ENCODE results near the gene SPTBN4.

The SPTBN4 gene

DNA sequence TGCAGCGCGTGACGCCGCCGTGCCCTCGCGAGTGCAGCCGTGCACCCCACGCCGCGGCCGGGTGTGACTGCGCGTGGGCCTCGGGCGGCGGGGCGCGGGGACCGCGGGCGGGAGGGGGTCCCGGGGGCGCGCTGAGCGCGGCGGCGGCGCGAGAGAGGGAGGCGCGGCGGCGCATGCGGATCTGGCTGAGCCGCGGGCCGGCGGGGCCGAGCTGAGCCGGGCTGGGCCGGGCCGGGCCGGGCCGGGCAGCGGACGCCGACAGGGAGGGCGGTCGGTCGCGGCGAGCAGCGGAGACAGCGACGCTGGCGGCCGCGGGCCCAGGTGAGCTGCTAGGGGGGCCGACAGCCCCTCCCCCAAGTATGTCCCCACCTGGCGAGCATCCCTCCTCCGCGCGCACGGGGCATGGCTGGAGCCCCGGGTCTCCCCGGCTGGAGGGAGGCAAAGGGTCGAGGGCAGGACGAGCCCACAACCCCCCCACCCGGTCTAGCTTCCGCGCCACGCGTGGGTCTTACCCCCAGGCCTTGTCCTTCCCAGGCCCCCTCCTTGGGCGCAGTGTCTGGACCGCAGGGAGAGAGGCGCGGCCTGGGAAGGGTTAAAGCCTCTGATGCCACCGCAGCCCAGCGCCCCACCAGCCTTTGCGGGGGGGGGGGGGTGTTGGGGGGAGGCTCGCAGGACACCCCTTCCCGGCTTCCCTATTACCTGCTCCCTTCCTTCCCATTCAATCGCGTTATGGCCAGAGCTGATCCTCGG is at the start of gene SPTBN4:
Gene SPTBN4, plus strand, starts transcription at position 17 of the 750 bp plus-strand sequence. CDS start 5,621 bp downstream, outside the sequence.
- H3K27ac Mint-ChIP-seq = peak within 1 kb of the TSS; percentile 97
- H3K36me3 Mint-ChIP-seq = no peaks in the 10 kb centered on the region
- no peaks in the 10 kb centered on the region for H3K9me3 Mint-ChIP-seq (ENCODE audit: low read depth)
- peaks cover 5% of the 10 kb centered on the region for H3K27me3 Mint-ChIP-seq
- peaks cover 25% of the 10 kb centered on the region for H3K4me1 Mint-ChIP-seq (ENCODE audit: low read depth)
- H3K4me3 Mint-ChIP-seq = peak within 1 kb of the TSS; percentile 90

DNA sequence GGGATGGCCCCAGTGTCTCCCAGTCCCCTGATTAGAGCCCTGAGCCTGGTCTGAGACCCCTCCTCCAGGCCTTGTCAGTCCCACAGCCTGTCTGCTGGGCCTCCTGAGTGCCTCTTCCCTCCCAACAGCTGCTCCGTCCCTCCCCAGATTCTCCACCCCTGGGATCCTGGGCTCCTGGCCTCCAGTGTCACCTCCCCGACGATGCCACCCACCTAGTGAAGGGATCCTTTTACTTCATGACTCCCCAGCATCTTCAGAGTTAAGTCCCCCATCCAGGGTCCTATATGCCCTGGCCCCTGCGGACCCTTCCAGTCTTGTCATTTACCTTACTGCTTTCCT is 49.2 kb upstream of the SPTBN4 start:
- Mint-ChIP-seq H3K27ac (no peak overlapping the region), H3K27me3 (no peaks in the 10 kb centered on the region), H3K4me3 (no peak overlapping the region), H3K4me1 (ENCODE audit: low read depth) (peaks cover 20% of the 10 kb centered on the region), H3K36me3 (no peaks in the 10 kb centered on the region), H3K9me3 (ENCODE audit: low read depth) (no peaks in the 10 kb centered on the region)

DNA sequence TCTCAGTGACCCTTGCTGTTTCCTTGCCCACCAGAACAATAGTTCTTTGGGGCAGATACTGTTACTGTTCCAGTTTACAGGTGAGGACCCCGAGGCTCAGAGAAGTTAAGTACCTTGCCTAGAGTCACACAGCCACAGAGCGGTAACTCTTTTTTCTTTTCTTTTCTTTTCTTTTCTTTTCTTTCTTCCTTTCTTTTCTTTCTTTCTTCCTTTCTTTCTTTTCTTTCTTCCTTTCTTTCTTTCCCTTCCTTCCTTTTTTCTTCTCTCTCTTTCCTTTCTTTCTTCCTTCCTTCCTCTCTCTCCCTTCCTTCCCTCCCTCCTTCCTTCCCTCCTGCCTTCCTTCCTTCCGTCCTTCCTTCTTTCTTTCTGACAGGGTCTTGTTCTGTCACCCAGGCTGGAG is 48.8 kb upstream of the SPTBN4 start:
- H3K27ac Mint-ChIP-seq = no peak overlapping the region
- peaks cover 20% of the 10 kb centered on the region for H3K4me1 Mint-ChIP-seq (ENCODE audit: low read depth)
- no peaks in the 10 kb centered on the region for H3K27me3 Mint-ChIP-seq
- no peaks in the 10 kb centered on the region for H3K9me3 Mint-ChIP-seq (ENCODE audit: low read depth)
- no peak overlapping the region for H3K4me3 Mint-ChIP-seq
- no peaks in the 10 kb centered on the region for H3K36me3 Mint-ChIP-seq

- Mint-ChIP-seq H3K4me3 (no peak overlapping the region), H3K36me3 (no peaks in the 10 kb centered on the region), H3K27me3 (no peaks in the 10 kb centered on the region), H3K27ac (no peak overlapping the region), H3K9me3 (ENCODE audit: low read depth) (no peaks in the 10 kb centered on the region), H3K4me1 (ENCODE audit: low read depth) (peaks cover 22% of the 10 kb centered on the region)
Measured at GRCh38 chr19:40419066-40419612, 47.7 kb upstream of the SPTBN4 start.

- no peaks in the 10 kb centered on the region for H3K9me3 Mint-ChIP-seq (ENCODE audit: low read depth)
- no peak overlapping the region for H3K27ac Mint-ChIP-seq
- H3K36me3 Mint-ChIP-seq = peaks cover 4% of the 10 kb centered on the region
- H3K27me3 Mint-ChIP-seq = no peaks in the 10 kb centered on the region
- H3K4me3 Mint-ChIP-seq = peak overlapping the region; percentile 68
- H3K4me1 Mint-ChIP-seq (ENCODE audit: low read depth) = peaks cover 27% of the 10 kb centered on the region
Measured at GRCh38 chr19:40419780-40420179, 47.0 kb upstream of the SPTBN4 start.

GRCh38 chr19:40420451-40420765 is 46.4 kb upstream of the SPTBN4 start:
- H3K4me3 Mint-ChIP-seq = peak overlapping the region; percentile 85
- peak overlapping the region; percentile 83 for H3K27ac Mint-ChIP-seq
- H3K36me3 Mint-ChIP-seq = peaks cover 5% of the 10 kb centered on the region
- H3K9me3 Mint-ChIP-seq (ENCODE audit: low read depth) = no peaks in the 10 kb centered on the region
- H3K27me3 Mint-ChIP-seq = no peaks in the 10 kb centered on the region
- peaks cover 28% of the 10 kb centered on the region for H3K4me1 Mint-ChIP-seq (ENCODE audit: low read depth)

GRCh38 chr19:40420766-40421765 is 45.7 kb upstream of the SPTBN4 start:
- peak overlapping the region; percentile 94 for H3K27ac Mint-ChIP-seq
- H3K4me1 Mint-ChIP-seq (ENCODE audit: low read depth) = peaks cover 30% of the 10 kb centered on the region
- H3K36me3 Mint-ChIP-seq = peaks cover 5% of the 10 kb centered on the region
- peak overlapping the region; percentile 85 for H3K4me3 Mint-ChIP-seq
- H3K27me3 Mint-ChIP-seq = no peaks in the 10 kb centered on the region
- no peaks in the 10 kb centered on the region for H3K9me3 Mint-ChIP-seq (ENCODE audit: low read depth)

- Mint-ChIP-seq H3K9me3 (ENCODE audit: low read depth) (no peaks in the 10 kb centered on the region), H3K36me3 (peaks cover 5% of the 10 kb centered on the region), H3K4me3 (peak overlapping the region; percentile 85), H3K27ac (peak overlapping the region; percentile 94), H3K4me1 (ENCODE audit: low read depth) (peaks cover 30% of the 10 kb centered on the region), H3K27me3 (no peaks in the 10 kb centered on the region)
Measured at GRCh38 chr19:40421993-40422747, 44.6 kb upstream of the SPTBN4 start.

DNA sequence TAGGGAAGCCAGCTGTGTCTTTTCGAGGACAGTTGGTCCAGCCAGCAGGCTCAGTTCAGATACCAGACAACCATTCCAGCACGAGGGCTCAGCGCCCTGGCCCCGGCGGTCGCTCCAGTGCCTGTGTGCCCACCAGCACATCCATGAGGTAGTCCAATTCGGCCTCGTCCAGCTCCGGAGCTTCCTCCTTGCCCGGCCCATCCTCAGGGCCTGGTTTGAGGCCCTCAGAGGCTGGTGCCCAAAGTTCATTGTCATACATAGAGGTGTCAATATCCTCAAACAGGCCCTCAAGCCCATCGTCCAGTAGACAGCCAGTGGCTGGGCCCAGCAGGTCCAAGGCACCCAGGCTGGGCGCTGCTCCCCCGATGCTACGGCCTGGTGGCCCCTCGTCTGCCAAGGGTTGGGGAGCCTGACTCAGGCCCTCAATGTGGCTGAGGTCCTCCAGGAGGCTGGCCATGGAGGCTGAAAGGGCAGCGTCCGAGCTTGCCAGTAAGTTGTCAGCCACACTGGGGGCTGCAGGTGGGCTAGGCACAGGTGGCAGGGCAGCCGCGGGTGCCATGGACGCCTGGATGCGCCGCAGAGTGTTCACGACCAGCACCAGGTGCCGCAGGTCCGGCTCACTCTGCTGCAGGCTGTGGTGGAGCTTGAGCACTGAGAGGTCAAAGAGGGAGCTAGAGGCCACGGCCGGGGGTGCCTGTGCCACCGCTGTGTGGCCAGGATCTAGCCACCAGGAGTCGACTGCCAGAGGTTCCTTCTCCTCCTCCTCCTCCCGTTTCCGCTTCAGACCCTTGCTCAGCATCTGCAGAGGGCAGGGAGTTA is 43.8 kb upstream of the SPTBN4 start:
- H3K27ac Mint-ChIP-seq = no peak overlapping the region
- H3K9me3 Mint-ChIP-seq (ENCODE audit: low read depth) = no peaks in the 10 kb centered on the region
- peaks cover 28% of the 10 kb centered on the region for H3K4me1 Mint-ChIP-seq (ENCODE audit: low read depth)
- H3K27me3 Mint-ChIP-seq = no peaks in the 10 kb centered on the region
- H3K36me3 Mint-ChIP-seq = peaks cover 5% of the 10 kb centered on the region
- H3K4me3 Mint-ChIP-seq = peak overlapping the region; percentile 85

- H3K9me3 Mint-ChIP-seq (ENCODE audit: low read depth) = no peaks in the 10 kb centered on the region
- peaks cover 5% of the 10 kb centered on the region for H3K36me3 Mint-ChIP-seq
- H3K4me3 Mint-ChIP-seq = peak overlapping the region; percentile 99
- H3K4me1 Mint-ChIP-seq (ENCODE audit: low read depth) = peaks cover 28% of the 10 kb centered on the region
- H3K27ac Mint-ChIP-seq = peak overlapping the region; percentile 81
- H3K27me3 Mint-ChIP-seq = no peaks in the 10 kb centered on the region
Measured at GRCh38 chr19:40423938-40424337, 42.9 kb upstream of the SPTBN4 start.

DNA sequence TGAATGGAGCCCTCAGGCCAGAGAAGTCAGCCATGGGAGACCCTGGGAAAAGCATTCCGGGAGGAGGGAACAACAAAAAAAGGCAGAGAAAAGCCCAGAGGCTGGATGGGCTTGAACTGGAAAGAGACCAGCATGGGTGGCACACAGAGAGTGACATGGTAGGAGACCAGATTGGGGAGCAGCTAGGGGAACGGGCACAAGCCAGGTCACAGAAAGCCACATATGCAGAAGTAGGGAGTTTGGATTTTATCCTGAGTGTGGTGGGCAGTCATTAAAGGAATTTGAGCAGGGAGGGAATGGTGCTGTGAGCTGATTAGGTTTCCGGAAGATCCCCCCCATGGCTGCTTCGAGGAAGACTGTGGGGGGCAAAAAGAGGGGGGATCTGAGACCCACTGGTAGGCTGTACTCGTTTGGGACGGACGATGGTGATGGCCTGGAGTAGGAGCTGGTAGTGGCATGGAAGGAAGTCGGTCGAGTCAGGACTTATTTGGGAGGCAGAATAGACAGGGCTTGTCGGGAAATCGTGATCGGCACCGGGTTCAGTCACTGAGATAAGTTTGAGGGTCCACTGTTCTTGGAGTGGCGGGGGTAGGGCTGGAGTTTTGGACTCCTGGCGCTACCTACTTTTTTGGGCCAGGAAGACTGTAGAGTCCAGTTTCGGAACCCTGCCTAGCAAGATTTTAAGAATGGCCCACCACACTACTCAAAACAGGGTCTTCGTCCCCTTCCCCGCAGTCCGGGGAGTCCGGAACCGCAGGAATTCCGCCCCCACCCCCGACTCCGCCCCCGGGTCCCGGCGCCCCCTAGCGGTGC is 42.0 kb upstream of the SPTBN4 start:
- H3K4me3 Mint-ChIP-seq = peak overlapping the region; percentile 99
- H3K4me1 Mint-ChIP-seq (ENCODE audit: low read depth) = peaks cover 26% of the 10 kb centered on the region
- no peaks in the 10 kb centered on the region for H3K9me3 Mint-ChIP-seq (ENCODE audit: low read depth)
- no peaks in the 10 kb centered on the region for H3K27me3 Mint-ChIP-seq
- peak overlapping the region; percentile 98 for H3K27ac Mint-ChIP-seq
- peaks cover 5% of the 10 kb centered on the region for H3K36me3 Mint-ChIP-seq

DNA sequence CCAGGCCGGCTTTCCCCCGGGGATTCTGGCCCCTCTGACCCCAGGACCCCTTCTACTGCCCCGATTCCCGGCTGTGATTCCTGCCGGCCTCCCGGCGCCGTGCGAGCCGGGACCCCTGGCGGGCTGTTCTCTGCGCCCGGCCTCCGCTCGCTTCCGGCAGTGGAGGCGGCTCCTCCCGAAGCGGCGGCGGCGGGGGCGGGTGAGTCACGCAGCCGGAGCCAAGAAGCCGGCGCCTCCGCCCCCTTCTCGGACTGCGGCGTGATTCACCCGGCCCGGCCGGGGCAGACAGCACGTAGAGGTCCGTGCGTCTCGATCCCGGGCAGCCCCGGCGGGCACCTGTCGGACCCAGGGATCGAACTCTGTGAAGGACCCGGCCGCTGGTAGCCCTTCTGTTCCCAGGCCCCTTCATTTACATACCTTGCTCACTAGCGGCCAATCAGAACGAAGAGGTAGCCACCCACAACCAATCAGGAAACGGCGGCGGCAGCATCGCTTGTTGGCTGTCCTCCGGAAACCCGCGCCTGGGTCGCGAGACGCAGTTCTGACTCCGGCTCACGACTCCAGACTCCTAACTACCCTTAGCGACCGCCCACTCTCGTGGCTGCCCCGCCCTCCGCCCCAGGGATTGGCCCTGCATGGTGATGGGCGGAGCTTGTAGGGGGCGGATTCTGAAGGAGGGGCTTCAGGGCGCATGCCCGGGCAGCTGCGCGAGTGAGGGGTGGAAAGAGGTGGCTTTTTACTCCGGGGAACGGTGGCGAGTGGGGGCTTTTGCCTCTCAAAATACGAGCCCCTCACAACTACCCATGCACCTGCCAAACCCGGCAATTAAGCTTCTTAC is 41.1 kb upstream of the SPTBN4 start, which contains the start of gene SERTAD1:
Gene SERTAD1, minus strand, starts transcription at position 543 of the 838 bp plus-strand sequence. CDS start 2,446 bp downstream, outside the sequence.
- no peaks in the 10 kb centered on the region for H3K27me3 Mint-ChIP-seq
- H3K9me3 Mint-ChIP-seq (ENCODE audit: low read depth) = no peaks in the 10 kb centered on the region
- H3K4me3 Mint-ChIP-seq = peak within 1 kb of the TSS; percentile 99

More for the DNA sequence above, 41.1 kb upstream of the SPTBN4 start, which contains the start of gene SERTAD1:
- peaks cover 5% of the 10 kb centered on the region for H3K36me3 Mint-ChIP-seq
- peak within 1 kb of the TSS; percentile 98 for H3K27ac Mint-ChIP-seq
- H3K4me1 Mint-ChIP-seq (ENCODE audit: low read depth) = peaks cover 25% of the 10 kb centered on the region

All from activated naive CD8-positive, alpha-beta T cell (primary cell).